Stimulated activated CD4-positive, alpha-beta T cell treated with anti-CD3 and anti-CD28 coated beads, Interleukin-4, amount 100 ng/mL, for 1 hour (primary cell): ENCODE results near the gene RUNX2.
"Not testable (repeated sequence)": the region's sequence is repeated elsewhere in the genome, so short reads cannot be mapped to it uniquely, and the experiment has no call there.

Experiments used
- DNase-seq: peaks from one replicate; pipeline ENCODE4 v3.0.0-alpha.2; 2020

RUNX2 gene

GRCh38 chr6:45657226-45657625, 329.1 kb downstream of the RUNX2 start:
- DNase-seq = no peak

- DNase-seq = no peak
Measured at GRCh38 chr6:45658400-45658799, 330.3 kb downstream of the RUNX2 start.

GRCh38 chr6:45658958-45659357, 330.8 kb downstream of the RUNX2 start:
- DNase-seq = no peak

- DNase-seq = no peak
Measured at GRCh38 chr6:45661661-45662060, 333.5 kb downstream of the RUNX2 start.

- DNase-seq = peak; percentile 57
Measured at GRCh38 chr6:45663251-45664221, 335.4 kb downstream of the RUNX2 start.

- no peak for DNase-seq
Measured at GRCh38 chr6:45664707-45665106, 336.6 kb downstream of the RUNX2 start.

- no peak for DNase-seq
Measured at GRCh38 chr6:45665859-45666258, 337.7 kb downstream of the RUNX2 start.

GRCh38 chr6:45666846-45667245, 338.7 kb downstream of the RUNX2 start:
- no peak for DNase-seq

GRCh38 chr6:45667300-45667699, 339.2 kb downstream of the RUNX2 start:
- DNase-seq = no peak

- DNase-seq = no peak
Measured at GRCh38 chr6:45667766-45668165, 339.6 kb downstream of the RUNX2 start.

GRCh38 chr6:45668705-45669104, 340.6 kb downstream of the RUNX2 start:
- DNase-seq = no peak

- not testable (repeated sequence) for DNase-seq
Measured at GRCh38 chr6:45673167-45673566, 345.0 kb downstream of the RUNX2 start.

- DNase-seq = not testable (repeated sequence)
Measured at GRCh38 chr6:45675166-45675565, 347.0 kb downstream of the RUNX2 start.

GRCh38 chr6:45675634-45676033, 347.5 kb downstream of the RUNX2 start:
- DNase-seq = no peak

- no peak for DNase-seq
Measured at GRCh38 chr6:45676380-45676779, 348.2 kb downstream of the RUNX2 start.

- DNase-seq = peak; percentile 15
Measured at GRCh38 chr6:45677381-45678284, 349.5 kb downstream of the RUNX2 start.

- DNase-seq = no peak
Measured at GRCh38 chr6:45678285-45678607, 350.1 kb downstream of the RUNX2 start.

- no peak for DNase-seq
Measured at GRCh38 chr6:45679163-45679562, 351.0 kb downstream of the RUNX2 start.

GRCh38 chr6:45679631-45680030, 351.5 kb downstream of the RUNX2 start:
- no peak for DNase-seq

- DNase-seq = peak; percentile 15
Measured at GRCh38 chr6:45681860-45682511, 353.9 kb downstream of the RUNX2 start.

- DNase-seq = no peak
Measured at GRCh38 chr6:45684476-45684875, 356.3 kb downstream of the RUNX2 start.

- DNase-seq = no peak
Measured at GRCh38 chr6:45685076-45685475, 356.9 kb downstream of the RUNX2 start.
